Tibial nerve (tissue), 4 donors: Measurements from ENCODE around the gene SORCS3.

Experiments
- CTCF ChIP-seq, 5 experiments: fragments of 200-600 bp in 3 of 5; fragments of 450-650 bp in 2 of 5; sonication (generic) in 3 of 5; IDR thresholded peaks; one replicate each; pipeline ENCODE4 v1.5.1; 2016 to 2019; ENCODE audit warnings: antibody characterized with exemption in 5 of 5, mild to moderate bottlenecking in 3 of 5, moderate library complexity in 2 of 5
- EP300 ChIP-seq, 2 donors: sonication (generic); formaldehyde crosslinking; IDR thresholded peaks; one replicate each; pipeline ENCODE4 v1.6.1; 2017; ENCODE audit warnings: antibody characterized with exemption in 2 of 2, mild to moderate bottlenecking in 1 of 2
- POLR2A ChIP-seq, 2 donors: fragments of 450-650 bp; IDR thresholded peaks; one replicate each; pipeline ENCODE4 v1.6.1; 2017; ENCODE audit warnings: antibody characterized with exemption in 2 of 2, mild to moderate bottlenecking in 2 of 2, moderate library complexity in 2 of 2

GRCh38 chr10:104612571-104613205 lies 28.4 kb upstream of the SORCS3 start:
- TF ChIP-seq CTCF (IDR thresholded peaks at IDR 0.05) (no peak), POLR2A (IDR thresholded peaks at IDR 0.05) (no peak), EP300 (IDR thresholded peaks at IDR 0.05) (no peak)
